Measurements from ENCODE around the gene PIP5K1B. TPM values are rescaled to one million over a fixed set of nuclear protein-coding genes. Genes with fewer than 3 reads are reported as not detected.

PIP5K1B gene
- total RNA-seq, 1 experiment from 2014 or later = 5.2 TPM

DNA sequence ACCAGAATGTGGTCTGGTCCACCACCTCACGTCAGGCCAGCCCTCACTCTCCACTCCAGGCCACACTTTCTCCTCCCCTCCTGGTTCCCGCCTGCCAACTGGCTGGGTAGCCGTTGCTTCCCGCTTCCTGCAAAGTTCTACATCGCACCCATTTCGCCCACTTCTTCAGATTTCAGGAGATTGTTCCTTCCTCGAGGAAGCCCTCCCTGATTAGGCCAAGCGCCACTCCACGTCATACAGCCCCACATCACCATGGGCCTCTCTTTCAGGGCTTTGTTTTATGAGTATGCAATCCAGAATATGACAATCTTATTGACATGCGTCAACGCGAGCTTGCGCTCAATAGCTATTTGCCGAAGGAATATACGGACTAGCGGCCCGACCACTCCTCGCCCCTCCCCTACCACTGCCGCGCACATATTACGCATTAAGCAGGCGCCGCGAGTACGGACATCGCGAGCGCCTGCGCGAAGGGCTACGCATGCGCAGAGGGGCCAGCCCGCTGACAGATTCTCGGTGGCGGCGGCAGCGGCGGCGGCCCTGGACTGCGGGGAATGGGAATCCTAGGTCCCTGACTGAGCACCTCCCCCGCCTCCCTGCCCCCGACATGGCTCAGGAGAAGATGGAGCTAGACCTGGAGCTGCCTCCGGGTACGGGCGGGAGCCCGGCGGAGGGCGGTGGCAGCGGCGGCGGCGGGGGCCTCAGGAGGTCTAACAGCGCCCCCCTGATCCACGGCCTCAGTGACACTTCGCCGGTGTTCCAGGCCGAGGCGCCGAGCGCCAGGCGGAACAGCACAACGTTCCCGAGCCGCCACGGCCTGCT, 74.7 kb downstream of the PIP5K1B start (continued):
- TF ChIP-seq NR1H2 (CRISPR knock-in tag; IDR thresholded peaks at IDR 0.05) (no peak), ZNF317 (CRISPR knock-in tag; IDR thresholded peaks at IDR 0.05; ENCODE audit: borderline replicate concordance, low read depth) (no peak), USF2 (CRISPR knock-in tag; IDR thresholded peaks at IDR 0.05) (no peak), KAT7 (CRISPR knock-in tag; IDR thresholded peaks at IDR 0.05; ENCODE audit: borderline replicate concordance) (no peak), MAX (CRISPR knock-in tag; IDR thresholded peaks at IDR 0.05) (0 out of 2 replicates have a peak, but pooled peaks have one; percentile 30), ZNF263 (CRISPR knock-in tag; IDR thresholded peaks at IDR 0.05; ENCODE audit: low read depth) (no peak), NFE2L1 (CRISPR knock-in tag; IDR thresholded peaks at IDR 0.05) (0 out of 2 replicates have a peak, but pooled peaks have one; percentile 24), ELF4 (CRISPR knock-in tag; IDR thresholded peaks at IDR 0.05; ENCODE audit: low read depth) (no peak), TEAD4 (CRISPR knock-in tag; IDR thresholded peaks at IDR 0.05) (no peak)
- TF ChIP-seq, protein P1, sequence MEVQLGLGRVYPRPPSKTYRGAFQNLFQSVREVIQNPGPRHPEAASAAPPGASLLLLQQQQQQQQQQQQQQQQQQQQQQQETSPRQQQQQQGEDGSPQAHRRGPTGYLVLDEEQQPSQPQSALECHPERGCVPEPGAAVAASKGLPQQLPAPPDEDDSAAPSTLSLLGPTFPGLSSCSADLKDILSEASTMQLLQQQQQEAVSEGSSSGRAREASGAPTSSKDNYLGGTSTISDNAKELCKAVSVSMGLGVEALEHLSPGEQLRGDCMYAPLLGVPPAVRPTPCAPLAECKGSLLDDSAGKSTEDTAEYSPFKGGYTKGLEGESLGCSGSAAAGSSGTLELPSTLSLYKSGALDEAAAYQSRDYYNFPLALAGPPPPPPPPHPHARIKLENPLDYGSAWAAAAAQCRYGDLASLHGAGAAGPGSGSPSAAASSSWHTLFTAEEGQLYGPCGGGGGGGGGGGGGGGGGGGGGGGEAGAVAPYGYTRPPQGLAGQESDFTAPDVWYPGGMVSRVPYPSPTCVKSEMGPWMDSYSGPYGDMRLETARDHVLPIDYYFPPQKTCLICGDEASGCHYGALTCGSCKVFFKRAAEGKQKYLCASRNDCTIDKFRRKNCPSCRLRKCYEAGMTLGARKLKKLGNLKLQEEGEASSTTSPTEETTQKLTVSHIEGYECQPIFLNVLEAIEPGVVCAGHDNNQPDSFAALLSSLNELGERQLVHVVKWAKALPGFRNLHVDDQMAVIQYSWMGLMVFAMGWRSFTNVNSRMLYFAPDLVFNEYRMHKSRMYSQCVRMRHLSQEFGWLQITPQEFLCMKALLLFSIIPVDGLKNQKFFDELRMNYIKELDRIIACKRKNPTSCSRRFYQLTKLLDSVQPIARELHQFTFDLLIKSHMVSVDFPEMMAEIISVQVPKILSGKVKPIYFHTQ (CRISPR knock-in tag; IDR thresholded peaks at IDR 0.05) = no peak
- TF ChIP-seq, protein P2, sequence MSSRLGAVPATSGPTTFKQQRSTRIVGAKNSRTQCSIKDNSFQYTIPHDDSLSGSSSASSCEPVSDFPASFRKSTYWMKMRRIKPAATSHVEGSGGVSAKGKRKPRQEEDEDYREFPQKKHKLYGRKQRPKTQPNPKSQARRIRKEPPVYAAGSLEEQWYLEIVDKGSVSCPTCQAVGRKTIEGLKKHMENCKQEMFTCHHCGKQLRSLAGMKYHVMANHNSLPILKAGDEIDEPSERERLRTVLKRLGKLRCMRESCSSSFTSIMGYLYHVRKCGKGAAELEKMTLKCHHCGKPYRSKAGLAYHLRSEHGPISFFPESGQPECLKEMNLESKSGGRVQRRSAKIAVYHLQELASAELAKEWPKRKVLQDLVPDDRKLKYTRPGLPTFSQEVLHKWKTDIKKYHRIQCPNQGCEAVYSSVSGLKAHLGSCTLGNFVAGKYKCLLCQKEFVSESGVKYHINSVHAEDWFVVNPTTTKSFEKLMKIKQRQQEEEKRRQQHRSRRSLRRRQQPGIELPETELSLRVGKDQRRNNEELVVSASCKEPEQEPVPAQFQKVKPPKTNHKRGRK (CRISPR knock-in tag; IDR thresholded peaks at IDR 0.05; ENCODE audit: borderline replicate concordance) = no peak

DNA sequence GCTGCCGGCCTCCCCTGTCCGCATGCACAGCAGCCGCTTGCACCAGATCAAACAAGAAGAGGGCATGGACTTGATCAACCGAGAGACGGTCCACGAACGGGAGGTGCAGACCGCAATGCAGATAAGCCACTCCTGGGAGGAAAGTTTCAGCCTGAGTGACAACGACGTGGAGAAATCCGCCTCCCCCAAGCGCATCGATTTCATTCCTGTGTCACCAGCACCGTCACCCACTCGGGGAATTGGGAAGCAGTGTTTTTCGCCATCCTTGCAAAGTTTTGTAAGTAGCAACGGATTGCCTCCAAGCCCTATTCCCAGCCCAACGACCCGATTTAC, 75.3 kb downstream of the PIP5K1B start:
- peaks cover 7% of the 10 kb centered on the region for H3K4me1 Mint-ChIP-seq
- ChIA-PET CTCF (interaction anchor here (1.0 to 1.4 kb wide), 3 partner anchors 65 to 197 kb away, joined by 7 to 14 read pairs (median 7); no protein-coding TSS in a partner anchor), POLR2A (interaction anchor here (1.0 to 1.3 kb wide), 2 partner anchors 76 to 92 kb away, joined by 4 read pairs; no protein-coding TSS in a partner anchor)
- H3K27me3 Mint-ChIP-seq (ENCODE audit: low read depth) = no peaks in the 10 kb centered on the region
- no peaks in the 10 kb centered on the region for H3K36me3 Mint-ChIP-seq
- H3K9me3 Mint-ChIP-seq = no peaks in the 10 kb centered on the region
- no peak for DNase-seq (ENCODE audit: low spot score)
- no peak for ATAC-seq
- H3K27ac Mint-ChIP-seq = no peak overlapping the region
- no peak overlapping the region for H3K4me3 Mint-ChIP-seq
- TF ChIP-seq ZMAT4 (CRISPR knock-in tag; IDR thresholded peaks at IDR 0.05) = no peak
- TF ChIP-seq SP1 (CRISPR knock-in tag; conservative IDR thresholded peaks at IDR 0.05) = no peak
- TF ChIP-seq ZBTB21 (CRISPR knock-in tag; IDR thresholded peaks at IDR 0.05; ENCODE audit: borderline replicate concordance) = no peak
- TF ChIP-seq STAT6 (CRISPR knock-in tag; conservative IDR thresholded peaks at IDR 0.05; ENCODE audit: low read depth) = no peak
- TF ChIP-seq IRF1 (CRISPR knock-in tag; IDR thresholded peaks at IDR 0.05) = no peak
- no peak for TF ChIP-seq OVOL2 (CRISPR knock-in tag; IDR thresholded peaks at IDR 0.05; ENCODE audit: borderline replicate concordance)
- TF ChIP-seq NR3C1 (CRISPR knock-in tag; conservative IDR thresholded peaks at IDR 0.05; ENCODE audit: low read depth) = no peak
- TF ChIP-seq HMGXB4 (CRISPR knock-in tag; IDR thresholded peaks at IDR 0.05) = no peak
- no peak for TF ChIP-seq GRHL2 (CRISPR knock-in tag; IDR thresholded peaks at IDR 0.05; ENCODE audit: insufficient replicate concordance, severe bottlenecking)
- no peak for TF ChIP-seq TEAD4 (CRISPR knock-in tag; IDR thresholded peaks at IDR 0.05)

All from WTC11 (cell line).